Activated CD4-positive, alpha-beta T cell treated with anti-CD3 and anti-CD28 coated beads for 1 hour (primary cell): Measurements from ENCODE around the gene MOGAT1.
A peak's percentile ranks its signal among the peaks of the same experiment; 100 is the strongest.

Source experiments
- DNase-seq: peaks from one replicate; pipeline ENCODE4 v3.0.0-alpha.2; 2020

MOGAT1 gene

DNA sequence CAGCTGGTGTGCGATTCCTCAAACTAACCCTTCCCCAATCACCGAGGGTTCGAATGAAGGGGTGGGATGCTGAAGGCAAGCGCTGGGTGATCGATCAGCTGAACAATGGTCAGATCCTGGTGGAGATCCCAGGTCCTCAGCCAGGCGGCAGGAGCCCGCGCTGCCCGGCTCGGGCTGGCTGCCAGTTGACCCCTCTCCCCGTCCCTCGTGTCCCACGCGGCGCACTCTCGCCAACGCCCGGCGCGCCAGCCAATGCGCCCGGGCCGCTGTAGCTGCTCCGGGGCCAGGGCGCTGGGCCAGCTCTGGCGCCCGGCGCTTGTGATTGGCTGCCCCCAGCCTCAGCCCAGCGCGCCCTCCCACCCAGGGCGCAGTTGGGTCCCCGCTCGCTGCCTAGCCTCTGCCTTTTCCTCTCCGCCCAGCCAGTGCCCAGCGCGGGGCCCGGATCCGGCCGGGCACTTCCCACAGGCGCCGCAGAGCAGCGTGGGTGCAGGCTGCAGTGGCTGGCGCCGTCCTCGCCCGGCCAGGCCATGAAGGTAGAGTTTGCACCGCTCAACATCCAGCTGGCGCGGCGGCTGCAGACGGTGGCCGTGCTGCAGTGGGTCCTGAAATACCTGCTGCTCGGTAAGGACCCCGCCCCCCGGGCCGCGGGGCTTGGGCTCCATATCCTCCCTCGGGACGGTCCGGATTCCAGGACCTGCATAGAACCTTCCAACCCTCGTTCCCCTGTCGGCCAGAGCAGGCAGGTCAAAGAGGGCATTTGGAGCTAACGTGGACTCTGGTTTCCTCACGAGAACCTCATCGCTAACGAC lies at the start of gene MOGAT1:
Gene MOGAT1 (plus strand): TSS at position 400 of the 809 bp plus-strand sequence. CDS start 128 bp downstream, at position 528.
- DNase-seq = no peak

GRCh38 chr2:222621893-222622292 lies 49.6 kb upstream of the MOGAT1 start:
- DNase-seq = no peak

DNA sequence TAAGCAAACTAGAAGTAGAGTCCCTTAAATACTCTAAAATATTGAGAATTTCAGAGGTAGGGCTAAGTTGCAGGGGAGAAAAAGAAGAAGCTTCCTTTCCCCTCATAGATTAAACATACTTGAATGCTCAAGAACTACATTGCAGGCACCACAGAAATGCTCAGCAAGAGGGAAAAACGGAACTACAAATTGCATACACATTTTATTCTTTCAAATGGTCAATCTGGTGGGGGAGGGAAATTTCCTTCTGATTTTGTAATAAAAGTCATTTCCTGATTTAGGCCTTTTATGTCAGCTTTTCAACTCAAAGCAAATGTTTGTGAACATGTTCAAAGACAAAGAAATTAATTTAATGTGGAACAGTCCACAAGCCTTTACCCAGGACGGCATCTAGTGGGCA lies 48.5 kb upstream of the MOGAT1 start:
- DNase-seq = no peak

- DNase-seq = no peak
These were observed 47.6 kb upstream of the MOGAT1 start for GRCh38 chr2:222623756-222624309.

- DNase-seq = no peak
These were observed 43.7 kb upstream of the MOGAT1 start for GRCh38 chr2:222627764-222628163.

- DNase-seq = no peak
These were observed 36.2 kb upstream of the MOGAT1 start for GRCh38 chr2:222635295-222635694.

DNA sequence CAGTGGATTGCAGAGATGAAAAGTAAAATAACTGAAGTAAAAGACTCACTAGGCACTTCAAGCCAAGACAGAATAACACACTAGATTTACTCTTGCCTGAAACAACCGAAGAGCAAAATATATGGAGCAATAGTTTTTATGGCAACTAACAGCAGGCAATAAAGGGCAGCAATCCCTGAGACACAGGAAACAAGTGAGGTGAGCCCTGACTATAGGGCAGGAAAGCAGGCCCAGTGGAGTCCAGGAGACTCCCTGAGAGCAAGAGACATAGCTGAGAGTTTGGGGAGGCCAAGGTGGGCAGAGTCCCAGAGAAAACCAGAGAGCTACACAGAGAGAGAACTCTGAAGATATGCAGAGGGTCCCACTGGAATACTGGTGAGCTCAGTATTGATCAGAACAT lies 34.4 kb upstream of the MOGAT1 start:
- DNase-seq = no peak

DNA sequence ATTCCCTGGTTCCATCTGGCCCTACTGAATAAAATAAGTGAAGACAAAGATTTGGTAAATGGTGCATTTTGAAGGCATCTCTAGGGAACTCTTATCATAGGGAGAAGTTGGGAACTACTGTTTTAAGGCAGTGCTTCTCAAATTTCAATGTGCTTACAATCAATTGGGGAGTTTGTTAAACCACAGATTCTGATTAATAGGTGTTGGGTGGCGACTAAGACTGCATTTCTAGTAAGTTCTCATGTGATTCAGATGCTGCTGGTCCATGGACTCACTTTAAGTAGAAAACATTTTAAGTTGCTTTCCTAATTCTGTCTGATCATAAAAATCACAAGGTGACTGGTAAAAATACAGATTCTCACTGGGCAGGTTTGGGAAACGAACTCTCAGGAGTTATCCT lies 30.1 kb upstream of the MOGAT1 start:
- DNase-seq = no peak

- DNase-seq = no peak
These were observed 28.3 kb upstream of the MOGAT1 start for GRCh38 chr2:222643134-222643533.

DNA sequence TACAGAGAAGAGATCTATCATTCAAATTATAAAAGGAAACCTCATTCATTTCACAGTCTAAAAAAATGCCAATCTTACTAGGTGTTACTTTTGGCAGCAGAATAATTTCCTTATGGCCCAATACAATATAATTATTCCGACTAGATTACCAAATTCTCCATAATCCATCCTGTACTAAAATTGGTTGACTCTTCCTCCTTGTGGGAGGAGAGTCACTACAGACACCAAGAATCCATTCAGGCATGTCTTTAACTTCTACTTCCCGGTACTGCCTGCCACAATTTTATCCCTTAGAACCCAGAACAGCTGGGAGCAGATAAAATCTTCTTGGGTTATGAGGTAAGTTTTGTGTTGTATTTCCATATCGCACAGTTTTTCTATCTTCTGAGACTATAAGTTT lies 25.4 kb upstream of the MOGAT1 start:
- DNase-seq = no peak

DNA sequence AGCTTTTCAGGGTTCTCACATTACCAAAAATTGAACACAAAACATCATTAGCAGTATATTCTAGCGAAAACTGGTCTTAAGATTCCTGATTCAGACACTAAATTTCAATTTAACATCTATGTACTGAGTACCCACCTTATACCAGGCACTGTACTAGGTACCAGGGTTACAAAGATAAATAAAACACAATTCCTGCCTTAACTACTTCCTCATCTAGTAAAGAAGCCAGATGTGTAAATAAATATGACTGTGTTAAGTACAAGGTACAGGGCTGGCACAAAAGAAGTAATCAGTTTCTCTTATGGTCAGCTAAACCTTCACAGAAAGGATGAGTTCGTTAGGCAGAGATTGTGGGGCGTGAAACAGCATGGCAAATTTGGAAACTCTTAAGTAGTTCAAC lies 21.7 kb upstream of the MOGAT1 start:
- no peak for DNase-seq

- DNase-seq = no peak
These were observed 19.6 kb upstream of the MOGAT1 start for GRCh38 chr2:222651718-222652418.

- DNase-seq = no peak
These were observed 18.8 kb upstream of the MOGAT1 start for GRCh38 chr2:222652491-222653255.

DNA sequence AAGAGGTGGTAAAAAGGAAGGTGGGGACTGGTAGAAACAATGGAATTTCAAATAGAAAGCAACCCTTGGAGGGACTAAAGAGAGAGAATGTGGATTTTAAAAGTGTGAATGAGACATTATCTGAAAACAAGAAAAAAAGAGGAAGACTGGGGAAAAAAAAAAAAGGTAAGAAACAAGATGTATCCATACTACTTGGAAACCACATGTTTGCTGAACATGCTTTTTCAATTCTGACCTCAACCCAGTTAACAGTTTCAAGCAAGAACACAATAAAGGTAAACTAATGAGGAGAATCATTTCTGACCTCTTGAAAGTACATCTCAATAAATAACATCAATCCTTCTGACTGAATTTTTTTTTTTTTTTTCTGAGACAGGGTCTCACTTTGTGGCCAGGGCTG lies 18.2 kb upstream of the MOGAT1 start:
- no peak for DNase-seq

DNA sequence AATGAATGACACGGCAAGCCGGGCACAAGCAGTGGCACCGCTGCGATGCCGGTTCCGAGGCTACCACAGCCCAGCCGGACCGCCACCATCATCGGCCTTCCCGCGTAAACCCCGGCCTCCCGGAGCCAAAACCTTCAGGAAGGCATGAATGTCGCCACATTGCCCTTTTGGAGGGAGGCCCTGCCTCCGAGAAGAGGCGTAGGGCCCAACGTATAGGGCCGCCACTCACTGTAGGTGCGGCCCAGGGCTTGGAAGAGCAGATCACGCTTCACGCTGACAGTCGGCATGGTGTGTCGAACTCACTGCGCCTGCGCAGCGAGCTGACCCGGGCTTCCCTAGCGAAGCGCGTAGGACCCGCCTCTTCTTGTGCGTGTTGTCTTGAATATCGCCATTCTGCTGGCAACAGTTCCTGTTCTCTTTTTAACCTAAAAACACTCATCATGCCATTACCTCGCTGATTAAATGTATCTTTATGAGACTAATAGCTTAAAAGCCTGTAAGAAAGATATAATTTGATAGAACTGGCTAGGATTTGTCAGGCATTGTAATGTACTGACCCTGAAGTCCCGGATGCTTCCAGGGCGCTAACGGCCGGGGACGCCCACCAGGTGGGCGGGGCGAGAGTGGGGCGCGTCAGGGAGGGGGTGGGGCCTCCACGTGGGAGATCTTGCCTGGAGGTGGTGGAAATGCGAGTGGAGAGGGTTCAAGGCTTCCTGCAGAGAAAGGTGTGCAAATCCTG lies 15.5 kb upstream of the MOGAT1 start, which contains the start of gene FARSB:
Gene FARSB (minus strand): TSS at position 306 of the 739 bp plus-strand sequence. CDS start 19 bp downstream, at position 287.
- DNase-seq = peak; percentile 91

DNA sequence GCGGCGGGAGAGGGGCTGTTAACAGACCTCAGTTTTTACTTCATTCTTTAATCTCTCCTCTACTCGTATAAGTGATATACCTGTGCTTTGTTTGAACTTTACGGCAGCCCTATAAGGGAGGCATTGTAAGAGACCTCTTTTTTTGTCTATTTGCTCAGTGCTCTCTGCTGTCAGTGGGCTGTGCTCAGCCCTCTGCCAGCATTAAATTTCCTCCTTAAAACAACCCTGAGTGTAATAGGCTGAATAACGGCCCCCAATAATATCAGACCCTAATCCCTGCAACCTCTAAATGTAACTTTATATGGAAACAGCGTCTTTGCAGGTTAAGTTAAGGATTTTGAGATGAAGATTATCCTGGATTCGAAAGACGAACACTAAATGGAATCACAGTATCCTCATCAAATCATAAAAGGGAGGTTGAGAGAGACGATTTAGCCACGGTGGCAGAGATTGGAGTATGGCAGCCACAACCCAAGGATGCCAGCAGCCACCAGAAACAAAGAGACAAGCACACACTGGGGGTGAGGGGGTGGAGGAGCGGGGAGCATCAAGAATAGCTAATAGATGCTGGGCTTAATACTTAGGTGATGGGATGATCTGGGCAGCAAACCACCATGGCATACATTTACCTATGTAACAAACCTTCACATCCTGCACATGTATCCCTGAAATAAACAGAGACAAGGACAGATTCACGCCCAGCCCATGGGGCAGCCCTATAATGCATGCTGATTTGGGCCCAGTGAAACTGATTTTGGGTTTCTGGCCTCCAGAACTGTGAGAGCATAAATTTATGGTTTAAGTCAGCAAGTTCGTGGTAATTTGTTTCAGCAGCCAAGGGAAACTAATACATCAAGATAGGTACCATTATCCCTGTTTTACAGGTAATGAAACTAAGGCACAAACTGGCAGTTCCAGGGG lies 14.7 kb upstream of the MOGAT1 start:
- no peak for DNase-seq

GRCh38 chr2:222663479-222663878 lies 8.0 kb upstream of the MOGAT1 start:
- no peak for DNase-seq

DNA sequence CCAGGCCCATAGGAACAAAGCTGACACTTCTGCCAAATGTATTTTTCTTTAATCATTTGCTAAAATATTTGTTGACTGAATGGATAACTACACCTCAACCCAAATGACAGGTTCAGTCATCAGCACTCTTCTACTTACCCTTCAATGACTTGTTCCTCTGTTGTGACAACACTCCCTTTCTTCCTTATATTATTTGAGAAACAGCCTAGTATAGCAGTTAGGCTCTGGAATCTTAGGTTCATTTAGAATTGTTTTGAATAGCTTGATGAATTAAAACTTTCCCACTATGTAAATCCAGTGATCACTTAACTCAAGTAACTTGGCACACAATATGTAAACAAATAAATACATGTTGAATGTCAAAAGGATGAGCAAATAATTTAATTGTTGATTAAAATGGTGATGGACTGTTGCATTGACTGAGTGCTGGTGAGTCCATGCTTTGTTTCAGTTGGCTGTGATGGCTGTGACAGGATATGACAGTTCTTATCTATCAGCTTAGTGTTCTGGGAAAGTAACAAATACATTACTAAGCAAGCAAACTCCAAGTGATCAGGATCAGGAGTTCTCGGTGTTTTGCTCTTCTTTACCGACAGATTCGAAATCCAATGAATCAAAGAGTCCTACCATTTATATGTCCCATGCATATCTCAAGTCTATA lies 2.8 kb upstream of the MOGAT1 start:
- DNase-seq = no peak

DNA sequence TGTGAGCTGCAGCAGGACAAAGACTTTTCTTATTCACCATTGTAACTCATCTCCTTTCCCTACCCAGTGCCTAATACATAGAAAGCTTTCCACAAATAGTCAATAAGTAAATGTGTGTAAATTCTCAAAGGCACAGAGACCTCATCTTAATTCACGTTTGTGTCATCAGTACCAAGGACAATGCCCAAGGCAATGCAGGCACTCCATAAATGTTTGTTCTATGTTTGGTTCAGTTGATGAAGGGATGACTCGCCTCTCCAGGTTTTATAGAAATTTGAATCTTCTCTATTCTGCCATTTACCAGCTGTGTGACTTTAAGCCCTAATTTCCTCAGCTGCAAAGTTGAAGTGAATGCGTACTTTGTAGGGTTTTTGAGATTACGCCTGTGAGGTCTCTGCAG lies 2.1 kb upstream of the MOGAT1 start:
- DNase-seq = no peak

GRCh38 chr2:222670191-222671038 lies 1.0 kb upstream of the MOGAT1 start:
- no peak for DNase-seq
